ENCODE results near the gene GIPC2.

The GIPC2 gene

GRCh38 chr1:78070210-78070609 is 24.4 kb downstream of the GIPC2 start:
- Histone ChIP-seq H3K36me3 (no peaks in the 10 kb centered on the region), H4K20me1 (no peaks in the 10 kb centered on the region), H3K27me3 (no peaks in the 10 kb centered on the region), H3K9ac (no peak overlapping the region), H3K4me1 (peaks cover 0 to 5% (median 0%) of the 10 kb centered on the region in 10 experiments; a peak in 5 of 20 replicates), H3K4me3 (no peak overlapping the region), H3K27ac (no peak overlapping the region), H3K9me3 (replicated peaks in 1 of 11) (no peaks in the 10 kb centered on the region), H3K4me2 (no peak overlapping the region)
- TF ChIP-seq Cebpa-rat (IDR thresholded peaks at IDR 0.05): no peak

DNA sequence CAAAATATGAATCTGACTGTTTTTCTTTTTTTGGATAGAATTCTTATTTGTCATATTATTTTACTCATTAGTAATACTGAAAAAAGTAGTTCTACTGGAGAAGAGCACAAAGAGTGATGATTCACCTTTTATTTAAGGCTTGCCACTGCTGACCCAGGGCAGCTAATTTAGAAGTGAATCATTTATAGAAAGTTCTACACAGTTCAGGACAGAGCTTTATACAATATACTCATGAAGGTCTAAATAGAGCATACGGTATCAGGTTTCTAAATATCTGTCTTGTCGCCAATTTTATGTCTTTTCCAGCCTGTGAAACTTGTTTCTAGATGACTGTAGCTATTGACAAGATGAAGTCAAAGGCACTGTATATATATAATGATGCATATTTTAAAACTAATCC is 25.0 kb downstream of the GIPC2 start:
- Histone ChIP-seq H3K9me3 (replicated peaks in 1 of 11) (no peaks in the 10 kb centered on the region), H3K27me3 (no peaks in the 10 kb centered on the region), H3K36me3 (no peaks in the 10 kb centered on the region), H3K9ac (no peak overlapping the region), H3K4me2 (no peak overlapping the region), H3K27ac (no peak overlapping the region), H3K4me1 (peaks cover 0 to 5% (median 0%) of the 10 kb centered on the region in 10 experiments; a peak in 5 of 20 replicates), H4K20me1 (no peaks in the 10 kb centered on the region), H3K4me3 (no peak overlapping the region)
- no peak for TF ChIP-seq Cebpa-rat (IDR thresholded peaks at IDR 0.05)

DNA sequence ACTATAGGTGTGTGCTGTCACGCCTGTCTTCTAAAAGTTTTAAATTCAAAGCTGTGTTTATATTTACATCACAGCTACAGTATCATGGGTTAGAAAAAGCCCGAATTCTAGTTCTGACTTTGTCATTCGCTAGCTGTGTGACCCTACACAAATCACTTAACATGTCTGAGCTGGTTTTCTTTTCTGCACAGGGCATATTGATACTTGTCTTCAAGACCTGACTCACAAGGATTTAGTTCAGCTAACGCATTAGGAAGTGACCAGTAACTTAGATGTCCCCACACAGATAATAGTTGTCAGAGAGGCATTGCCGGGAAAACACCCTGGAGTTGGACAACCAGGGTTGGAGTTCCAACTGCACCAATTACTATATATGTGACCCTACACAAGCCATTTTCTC is 25.9 kb downstream of the GIPC2 start:
- 0 out of 22 replicates have a peak overlapping the region, but pooled peaks of 2 of the 11 experiments have one; percentile 12 to 22 for H3K4me2 ChIP-seq
- peaks cover 0 to 5% (median 0%) of the 10 kb centered on the region in 10 experiments; a peak in 5 of 20 replicates for H3K4me1 ChIP-seq
- no peaks in the 10 kb centered on the region for H3K27me3 ChIP-seq
- no peak for TF ChIP-seq Cebpa-rat (IDR thresholded peaks at IDR 0.05)
- no peak overlapping the region for H3K27ac ChIP-seq
- H3K4me3 ChIP-seq: no peak overlapping the region
- H3K9ac ChIP-seq: no peak overlapping the region
- no peaks in the 10 kb centered on the region for H3K36me3 ChIP-seq
- no peaks in the 10 kb centered on the region for H3K9me3 ChIP-seq (replicated peaks in 1 of 11)
- no peaks in the 10 kb centered on the region for H4K20me1 ChIP-seq

- Histone ChIP-seq H3K4me3 (no peak overlapping the region), H3K27ac (no peak overlapping the region), H4K20me1 (no peaks in the 10 kb centered on the region), H3K4me2 (no peak overlapping the region), H3K4me1 (peaks cover 0 to 5% (median 0%) of the 10 kb centered on the region in 10 experiments; a peak in 5 of 20 replicates), H3K27me3 (no peaks in the 10 kb centered on the region), H3K9ac (no peak overlapping the region), H3K36me3 (no peaks in the 10 kb centered on the region), H3K9me3 (replicated peaks in 1 of 11) (no peaks in the 10 kb centered on the region)
- no peak for TF ChIP-seq Cebpa-rat (IDR thresholded peaks at IDR 0.05)
Measured at GRCh38 chr1:78072216-78072615, 26.4 kb downstream of the GIPC2 start.

DNA sequence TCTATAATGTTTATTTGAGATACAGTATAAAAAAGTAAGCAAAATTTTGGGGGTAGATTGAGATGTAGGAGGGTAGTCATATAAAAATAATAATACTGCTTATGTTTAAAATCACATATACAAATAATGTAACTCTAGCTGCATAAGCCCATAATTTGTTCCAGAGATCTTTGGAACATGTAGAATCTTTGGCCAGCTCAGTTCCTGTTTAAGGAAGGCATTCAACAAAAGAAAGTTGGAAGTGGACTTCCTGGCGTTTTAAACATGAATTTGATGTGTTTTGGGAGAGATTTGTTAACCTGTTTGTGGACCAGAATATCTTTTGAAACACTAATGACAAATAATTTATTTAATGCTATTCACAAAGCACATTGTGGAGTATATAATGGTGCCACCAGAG is 27.7 kb downstream of the GIPC2 start:
- Histone ChIP-seq H3K27me3 (no peaks in the 10 kb centered on the region), H3K27ac (no peak overlapping the region), H3K4me2 (no peak overlapping the region), H3K4me1 (peaks cover 0 to 5% (median 0%) of the 10 kb centered on the region in 10 experiments; a peak in 5 of 20 replicates), H3K4me3 (no peak overlapping the region), H3K9ac (no peak overlapping the region), H4K20me1 (no peaks in the 10 kb centered on the region), H3K9me3 (replicated peaks in 1 of 11) (no peaks in the 10 kb centered on the region), H3K36me3 (no peaks in the 10 kb centered on the region)
- no peak for TF ChIP-seq Cebpa-rat (IDR thresholded peaks at IDR 0.05)

- H4K20me1 ChIP-seq: no peaks in the 10 kb centered on the region
- no peak overlapping the region for H3K4me3 ChIP-seq
- H3K36me3 ChIP-seq: no peaks in the 10 kb centered on the region
- H3K9me3 ChIP-seq (replicated peaks in 1 of 11): no peaks in the 10 kb centered on the region
- H3K4me1 ChIP-seq: peaks cover 0 to 10% (median 0%) of the 10 kb centered on the region in 10 experiments; a peak in 5 of 20 replicates
- no peak overlapping the region for H3K27ac ChIP-seq
- H3K4me2 ChIP-seq: no peak overlapping the region
- H3K27me3 ChIP-seq: no peaks in the 10 kb centered on the region
- H3K9ac ChIP-seq: no peak overlapping the region
- no peak for TF ChIP-seq Cebpa-rat (IDR thresholded peaks at IDR 0.05)
Measured at GRCh38 chr1:78075621-78076020, 29.9 kb downstream of the GIPC2 start.

DNA sequence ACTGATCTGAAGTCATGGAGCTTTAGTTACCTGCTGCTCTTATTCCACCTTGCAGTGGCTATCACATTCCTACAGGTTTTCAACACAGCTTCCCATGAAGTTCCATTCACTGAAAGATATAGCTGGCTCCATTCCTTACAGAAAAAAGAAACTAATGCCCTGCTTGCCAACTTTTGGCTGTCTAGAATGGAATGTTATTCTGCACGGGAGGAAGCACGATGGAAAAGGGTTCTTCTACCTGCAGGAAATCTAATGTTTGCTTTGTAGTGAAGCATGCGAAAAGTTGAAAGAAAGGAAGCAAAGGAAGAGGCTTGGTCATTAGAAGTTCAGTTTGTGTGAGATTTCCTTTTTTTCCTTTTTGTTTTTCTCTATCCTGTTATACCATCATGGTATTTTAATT is 32.6 kb downstream of the GIPC2 start:
- no peaks in the 10 kb centered on the region for H3K36me3 ChIP-seq
- no peak overlapping the region for H3K4me2 ChIP-seq
- TF ChIP-seq Cebpa-rat (IDR thresholded peaks at IDR 0.05): no peak
- no peak overlapping the region for H3K9ac ChIP-seq
- H3K9me3 ChIP-seq (replicated peaks in 1 of 11): no peaks in the 10 kb centered on the region
- H3K4me3 ChIP-seq: no peak overlapping the region
- 0 out of 20 replicates have a peak, but pooled peaks cover 0 to 6% (median 0%) of the 10 kb centered on the region in 10 experiments for H3K4me1 ChIP-seq
- H3K27ac ChIP-seq: no peak overlapping the region
- H3K27me3 ChIP-seq: no peaks in the 10 kb centered on the region
- no peaks in the 10 kb centered on the region for H4K20me1 ChIP-seq

DNA sequence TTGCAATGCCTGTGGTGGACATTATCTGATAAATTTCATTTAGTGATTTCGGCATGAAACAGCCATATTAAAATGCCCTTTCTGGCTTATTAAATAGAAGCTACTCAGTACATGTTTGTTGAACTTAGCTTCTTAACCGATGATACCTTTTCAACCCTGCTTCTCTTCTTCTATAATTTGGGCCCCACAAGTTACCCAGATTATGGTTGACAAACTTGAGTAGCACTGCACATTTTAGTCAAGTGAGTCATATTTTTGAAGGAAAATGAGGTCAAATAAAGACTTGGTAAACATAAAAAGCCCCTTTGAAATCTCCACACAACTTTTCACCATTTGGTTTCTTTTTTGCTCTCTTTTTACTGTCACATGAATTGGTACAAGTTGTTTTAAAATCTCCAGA is 33.8 kb downstream of the GIPC2 start:
- Histone ChIP-seq H4K20me1 (no peaks in the 10 kb centered on the region), H3K27me3 (no peaks in the 10 kb centered on the region), H3K4me3 (no peak overlapping the region), H3K4me1 (0 out of 20 replicates have a peak, but pooled peaks cover 0 to 6% (median 0%) of the 10 kb centered on the region in 10 experiments), H3K9me3 (replicated peaks in 1 of 11) (peaks cover 0 to 6% (median 0%) of the 10 kb centered on the region in 11 experiments; a peak in 3 of 22 replicates), H3K36me3 (no peaks in the 10 kb centered on the region), H3K4me2 (no peak overlapping the region), H3K27ac (no peak overlapping the region), H3K9ac (no peak overlapping the region)
- TF ChIP-seq Cebpa-rat (IDR thresholded peaks at IDR 0.05): no peak

DNA sequence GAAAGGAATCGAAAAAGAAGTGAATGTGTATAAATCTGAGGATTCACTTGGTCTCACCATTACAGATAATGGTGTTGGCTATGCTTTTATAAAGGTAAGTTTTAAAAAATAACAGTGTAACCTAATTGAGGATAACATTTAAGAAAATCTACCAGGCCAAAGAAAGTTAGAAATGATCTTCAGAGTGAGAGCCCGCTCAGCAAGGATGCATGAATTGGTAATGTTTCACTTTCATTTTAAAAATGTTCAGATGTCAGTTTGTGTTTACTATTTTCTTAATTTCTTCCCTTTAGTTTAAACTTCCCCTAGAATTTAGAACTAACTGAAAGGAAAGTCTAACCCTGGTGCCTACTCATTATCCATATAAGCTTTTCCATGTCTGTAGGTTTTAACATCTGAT is 35.0 kb downstream of the GIPC2 start:
- H3K9ac ChIP-seq: no peak overlapping the region

More for the DNA sequence above, 35.0 kb downstream of the GIPC2 start:
- Histone ChIP-seq H3K27ac (no peak overlapping the region; a peak in 1 of 22 replicates), H4K20me1 (no peaks in the 10 kb centered on the region), H3K4me1 (0 out of 20 replicates have a peak, but pooled peaks cover 0 to 6% (median 0%) of the 10 kb centered on the region in 10 experiments), H3K4me2 (peak overlapping the region in 2 of 11 experiments; percentile 11 to 32; a peak in 1 of 22 replicates), H3K9me3 (replicated peaks in 1 of 11) (peaks cover 0 to 17% (median 7%) of the 10 kb centered on the region in 11 experiments; a peak in 15 of 22 replicates), H3K27me3 (0 out of 22 replicates have a peak, but pooled peaks cover 0 to 3% (median 0%) of the 10 kb centered on the region in 11 experiments), H3K4me3 (no peak overlapping the region), H3K36me3 (no peaks in the 10 kb centered on the region)
- no peak for TF ChIP-seq Cebpa-rat (IDR thresholded peaks at IDR 0.05)
